ENCODE measurements around the gene C5orf58. TPM values are rescaled to one million over a fixed set of nuclear protein-coding genes. Genes with fewer than 3 reads are reported as not detected.
A peak's percentile ranks its signal among the peaks of the same experiment; 100 is the strongest.

The C5orf58 gene
- total RNA-seq, 2 donors from 2014 or later: not detected

GRCh38 chr5:170277867-170278281 lies 45.1 kb downstream of the C5orf58 start:
- Histone ChIP-seq H3K4me3 (no peak overlapping the region), H3K27ac (no peak overlapping the region), H3K27me3 (no peaks in the 10 kb centered on the region), H3K36me3 (replicated peaks in 1 of 2; ENCODE audit: insufficient read depth in 1 of 2, low read depth in 2 of 2) (no peaks in the 10 kb centered on the region), H3K9me3 (no peaks in the 10 kb centered on the region), H3K4me1 (no peaks in the 10 kb centered on the region)
- TF ChIP-seq CTCF (IDR thresholded peaks at IDR 0.05) (no peak), POLR2A (IDR thresholded peaks at IDR 0.05) (no peak)
- no peak for DNase-seq
- ATAC-seq: no peak
- intact Hi-C loops (cut with DNase I): no loop called here
- 27 to 40% methylated on average over 6 of the region's 6 CpGs for WGBS, 2 donors

GRCh38 chr5:170278611-170279458 lies 46.0 kb downstream of the C5orf58 start:
- no peak for ATAC-seq
- no peaks in the 10 kb centered on the region for H3K4me1 ChIP-seq
- H3K4me3 ChIP-seq: no peak overlapping the region
- no peaks in the 10 kb centered on the region for H3K27me3 ChIP-seq
- no peaks in the 10 kb centered on the region for H3K36me3 ChIP-seq (replicated peaks in 1 of 2; ENCODE audit: insufficient read depth in 1 of 2, low read depth in 2 of 2)
- intact Hi-C loops (cut with DNase I): no loop called here
- DNase-seq: peak in 2 of 4 donors; percentile 31 to 63
- H3K27ac ChIP-seq: peak overlapping the region in 1 of 4 donors; percentile 47
- H3K9me3 ChIP-seq: peaks cover 0 to 6% (median 0%) of the 10 kb centered on the region in 3 donors
- 47 to 64% methylated on average over 8 to 9 of the region's 9 CpGs for WGBS, 2 donors
- TF ChIP-seq POLR2A (IDR thresholded peaks at IDR 0.05): no peak

GRCh38 chr5:170279459-170279817 lies 46.7 kb downstream of the C5orf58 start:
- intact Hi-C loops (cut with DNase I): no loop called here
- WGBS, 2 donors: 82 to 85% methylated on average over 4 of the region's 4 CpGs
- H3K9me3 ChIP-seq: peaks cover 0 to 6% (median 0%) of the 10 kb centered on the region in 3 donors
- H3K4me3 ChIP-seq: no peak overlapping the region
- H3K36me3 ChIP-seq (replicated peaks in 1 of 2; ENCODE audit: insufficient read depth in 1 of 2, low read depth in 2 of 2): no peaks in the 10 kb centered on the region
- no peak for DNase-seq
- peak overlapping the region in 1 of 4 donors; percentile 34 for H3K27ac ChIP-seq
- no peak for ATAC-seq
- TF ChIP-seq CTCF (IDR thresholded peaks at IDR 0.05) (no peak), POLR2A (IDR thresholded peaks at IDR 0.05) (no peak)
- H3K4me1 ChIP-seq: no peaks in the 10 kb centered on the region
- H3K27me3 ChIP-seq: no peaks in the 10 kb centered on the region

- H3K27me3 ChIP-seq: no peaks in the 10 kb centered on the region
- WGBS, 2 donors: 44 to 48% methylated on average over 6 of the region's 6 CpGs
- TF ChIP-seq POLR2A (IDR thresholded peaks at IDR 0.05) (no peak), CTCF (IDR thresholded peaks at IDR 0.05) (no peak)
- no peaks in the 10 kb centered on the region for H3K4me1 ChIP-seq
- DNase-seq: no peak
- H3K9me3 ChIP-seq: peaks cover 0 to 6% (median 0%) of the 10 kb centered on the region in 3 donors
- H3K27ac ChIP-seq: no peak overlapping the region
- no peak overlapping the region for H3K4me3 ChIP-seq
- H3K36me3 ChIP-seq (replicated peaks in 1 of 2; ENCODE audit: insufficient read depth in 1 of 2, low read depth in 2 of 2): no peaks in the 10 kb centered on the region
- peak; percentile 56 for ATAC-seq
- intact Hi-C loops (cut with DNase I): no loop called here
Measured at GRCh38 chr5:170280011-170280493, 47.3 kb downstream of the C5orf58 start.

- WGBS, 2 donors: 92 to 93% methylated on average over 1 of the region's 1 CpG
- intact Hi-C loops (cut with DNase I): no loop called here
- no peak for TF ChIP-seq POLR2A (IDR thresholded peaks at IDR 0.05)
- TF ChIP-seq CTCF (IDR thresholded peaks at IDR 0.05): no peak
- Histone ChIP-seq H3K9me3 (peaks cover 0 to 6% (median 0%) of the 10 kb centered on the region in 3 donors), H3K4me1 (no peaks in the 10 kb centered on the region), H3K36me3 (replicated peaks in 1 of 2; ENCODE audit: insufficient read depth in 1 of 2, low read depth in 2 of 2) (no peaks in the 10 kb centered on the region), H3K4me3 (no peak overlapping the region), H3K27me3 (no peaks in the 10 kb centered on the region), H3K27ac (no peak overlapping the region)
- DNase-seq (no peak), ATAC-seq (no peak)
Measured at GRCh38 chr5:170283296-170283695, 50.5 kb downstream of the C5orf58 start.
